ENCODE results near the gene KRT37.

GRCh38 chr17:41417127-41417526 is 7.3 kb downstream of the KRT37 start:
- TF ChIP-seq CTCF (IDR thresholded peaks at IDR 0.05; ENCODE audit: borderline replicate concordance, extremely low read depth, low read length, poor library complexity, severe bottlenecking) (no peak), EZH2 (IDR thresholded peaks at IDR 0.05; ENCODE audit: borderline replicate concordance, low read depth, low read length, severe bottlenecking) (no peak)
